ENCODE data around the gene DSCAML1. TPM values are rescaled to one million over a fixed set of nuclear protein-coding genes. Genes with fewer than 3 reads are reported as not detected.

Gene DSCAML1
- total RNA-seq, 2 donors from 2014 or later, result 0.67 to 1.3 TPM

DNA sequence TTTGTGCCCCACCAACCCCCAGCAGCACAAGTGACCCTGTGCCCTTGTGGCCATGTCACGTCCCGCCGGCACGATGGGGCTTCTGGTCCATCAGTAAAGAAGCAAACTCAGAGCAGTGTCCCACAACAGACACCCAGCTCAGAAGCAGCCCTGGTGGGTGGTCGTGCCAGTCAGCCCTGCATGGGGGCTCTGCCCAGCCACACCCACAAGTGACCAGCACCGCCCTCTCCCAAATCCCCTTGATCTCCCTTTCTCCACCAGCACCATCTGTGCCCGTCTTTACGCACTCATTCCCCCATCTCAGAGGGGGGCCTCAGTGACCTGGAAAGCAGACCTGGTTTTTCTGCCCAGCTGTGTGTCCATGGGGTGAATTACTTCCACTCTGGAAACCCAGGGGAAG lies 149.1 kb downstream of the DSCAML1 start:
- H3K9me3 ChIP-seq, result no peaks in the 10 kb centered on the region
- DNase-seq (ENCODE audit: low spot score), result no peak
- TF ChIP-seq, protein P1, sequence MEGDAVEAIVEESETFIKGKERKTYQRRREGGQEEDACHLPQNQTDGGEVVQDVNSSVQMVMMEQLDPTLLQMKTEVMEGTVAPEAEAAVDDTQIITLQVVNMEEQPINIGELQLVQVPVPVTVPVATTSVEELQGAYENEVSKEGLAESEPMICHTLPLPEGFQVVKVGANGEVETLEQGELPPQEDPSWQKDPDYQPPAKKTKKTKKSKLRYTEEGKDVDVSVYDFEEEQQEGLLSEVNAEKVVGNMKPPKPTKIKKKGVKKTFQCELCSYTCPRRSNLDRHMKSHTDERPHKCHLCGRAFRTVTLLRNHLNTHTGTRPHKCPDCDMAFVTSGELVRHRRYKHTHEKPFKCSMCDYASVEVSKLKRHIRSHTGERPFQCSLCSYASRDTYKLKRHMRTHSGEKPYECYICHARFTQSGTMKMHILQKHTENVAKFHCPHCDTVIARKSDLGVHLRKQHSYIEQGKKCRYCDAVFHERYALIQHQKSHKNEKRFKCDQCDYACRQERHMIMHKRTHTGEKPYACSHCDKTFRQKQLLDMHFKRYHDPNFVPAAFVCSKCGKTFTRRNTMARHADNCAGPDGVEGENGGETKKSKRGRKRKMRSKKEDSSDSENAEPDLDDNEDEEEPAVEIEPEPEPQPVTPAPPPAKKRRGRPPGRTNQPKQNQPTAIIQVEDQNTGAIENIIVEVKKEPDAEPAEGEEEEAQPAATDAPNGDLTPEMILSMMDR (IDR thresholded peaks at IDR 0.05), result no peak
- H3K4me1 ChIP-seq, result no peaks in the 10 kb centered on the region
- no peaks in the 10 kb centered on the region for H3K27me3 ChIP-seq
- H3K36me3 ChIP-seq, result no peaks in the 10 kb centered on the region
- no peak overlapping the region for H3K27ac ChIP-seq
- no peak overlapping the region for H3K4me3 ChIP-seq

DNA sequence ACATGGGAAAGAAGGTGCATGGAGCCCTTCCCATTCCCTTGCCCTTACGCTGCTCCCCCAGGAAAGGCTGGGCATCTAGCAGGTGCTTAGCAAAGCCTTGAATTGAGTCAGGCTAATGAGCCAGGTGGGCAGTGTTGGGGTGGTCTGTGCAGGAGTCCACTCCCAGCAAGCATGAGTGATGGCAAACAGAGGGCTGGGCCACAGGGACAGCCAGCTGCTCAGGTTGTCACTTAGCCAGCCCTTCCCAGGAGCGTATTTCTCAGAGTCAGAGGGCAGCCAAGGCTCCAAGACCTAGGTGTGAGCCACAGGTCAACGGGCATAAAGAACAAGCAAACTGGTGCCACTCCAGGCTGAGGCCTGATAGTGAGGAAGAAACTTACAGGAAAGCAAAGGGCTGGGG lies 149.8 kb downstream of the DSCAML1 start:
- Histone ChIP-seq H3K9me3 (no peaks in the 10 kb centered on the region), H3K4me3 (no peak overlapping the region), H3K27ac (no peak overlapping the region), H3K27me3 (no peaks in the 10 kb centered on the region), H3K36me3 (no peaks in the 10 kb centered on the region), H3K4me1 (no peaks in the 10 kb centered on the region)
- DNase-seq (ENCODE audit: low spot score), result no peak
- TF ChIP-seq, protein P1 (IDR thresholded peaks at IDR 0.05), result no peak

- Histone ChIP-seq H3K36me3 (no peaks in the 10 kb centered on the region), H3K27me3 (no peaks in the 10 kb centered on the region), H3K4me1 (no peaks in the 10 kb centered on the region), H3K4me3 (no peak overlapping the region), H3K27ac (no peak overlapping the region), H3K9me3 (no peaks in the 10 kb centered on the region)
- no peak for DNase-seq (ENCODE audit: low spot score)
- TF ChIP-seq, protein P1 (IDR thresholded peaks at IDR 0.05), result no peak
Measured at GRCh38 chr11:117646411-117646810, 150.6 kb downstream of the DSCAML1 start.

DNA sequence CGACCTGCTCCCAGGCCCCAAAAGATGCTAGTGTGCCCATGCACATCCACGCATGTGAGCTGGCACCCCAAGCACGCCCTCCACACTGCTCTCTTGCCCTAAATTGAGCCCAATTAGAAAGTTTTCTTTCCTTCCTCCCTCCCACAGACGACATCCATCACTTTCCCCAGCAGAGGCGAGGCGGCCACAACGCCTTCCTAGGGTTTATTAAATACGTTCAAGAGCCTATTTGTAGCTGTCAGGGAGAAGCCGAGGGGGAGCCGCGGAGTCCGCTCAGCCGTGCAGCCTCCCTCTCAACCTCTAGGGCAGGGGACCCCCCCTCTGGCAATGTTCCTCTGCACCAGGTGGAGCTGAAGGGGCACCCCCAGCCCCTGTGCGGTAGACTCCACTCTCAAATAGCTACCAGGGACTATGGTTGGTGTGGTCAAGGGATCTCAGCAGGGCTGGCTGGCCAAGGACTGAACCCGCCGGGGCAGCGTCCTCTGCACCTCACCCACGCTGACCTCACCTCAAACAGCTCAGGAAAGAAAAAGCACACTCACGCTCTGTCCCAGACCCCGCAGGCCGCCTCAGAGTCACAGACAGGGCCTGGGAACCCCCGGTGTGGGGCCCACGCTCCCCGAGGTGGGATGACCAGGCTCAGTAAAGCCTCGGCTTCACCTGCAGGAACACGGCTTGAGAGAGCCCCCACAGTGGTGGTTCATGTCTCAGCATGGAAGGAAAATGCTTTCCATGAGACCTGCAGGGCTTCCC lies 152.4 kb downstream of the DSCAML1 start:
- Histone ChIP-seq H3K4me1 (no peaks in the 10 kb centered on the region), H3K9me3 (no peaks in the 10 kb centered on the region), H3K4me3 (no peak overlapping the region), H3K36me3 (no peaks in the 10 kb centered on the region), H3K27ac (no peak overlapping the region), H3K27me3 (no peaks in the 10 kb centered on the region)
- TF ChIP-seq, protein P1 (IDR thresholded peaks at IDR 0.05), result no peak
- DNase-seq (ENCODE audit: low spot score), result no peak

GRCh38 chr11:117643606-117644300 lies 153.3 kb downstream of the DSCAML1 start:
- Histone ChIP-seq H3K27ac (no peak overlapping the region), H3K36me3 (no peaks in the 10 kb centered on the region), H3K9me3 (no peaks in the 10 kb centered on the region), H3K27me3 (no peaks in the 10 kb centered on the region), H3K4me1 (no peaks in the 10 kb centered on the region), H3K4me3 (no peak overlapping the region)
- no peak for DNase-seq (ENCODE audit: low spot score)
- TF ChIP-seq, protein P1 (IDR thresholded peaks at IDR 0.05), result no peak

Measured in right atrium auricular region (tissue), 2 donors.